Measurements from ENCODE around the gene TM9SF1. TPM values are rescaled to one million over a fixed set of nuclear protein-coding genes. Genes with fewer than 3 reads are reported as not detected.

Gene TM9SF1
- total RNA-seq, 1 experiment from 2014 or later, result 41.9 TPM

DNA sequence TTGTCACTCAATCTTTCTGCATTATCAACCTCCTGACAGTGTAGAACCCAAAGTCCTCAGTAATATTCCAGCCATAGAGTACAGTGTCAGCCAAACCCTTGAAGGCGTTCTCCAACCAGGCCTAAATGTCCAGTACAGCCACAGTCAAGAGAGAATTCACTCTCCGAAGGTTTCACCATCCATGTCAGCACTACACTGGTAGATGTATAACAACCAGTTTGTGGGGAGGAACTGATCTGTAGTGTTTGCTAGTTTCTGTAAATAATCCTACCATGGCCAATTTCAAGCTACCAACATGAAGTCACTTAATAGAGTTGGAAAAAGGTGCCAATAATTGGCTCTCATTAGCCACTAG is 21.1 kb upstream of the TM9SF1 start:
- peaks cover 12% of the 10 kb centered on the region for H3K4me1 ChIP-seq
- POLR2A ChIA-PET, result interaction anchor here (0.8 to 1.0 kb wide), 2 partner anchors 21 to 26 kb away, joined by 7 to 16 read pairs; partner anchors contain the start of genes TINF2 and TM9SF1
- no peaks in the 10 kb centered on the region for H3K27me3 Mint-ChIP-seq (ENCODE audit: insufficient read depth, unreplicated experiment)
- intact Hi-C loops (cut with micrococcal nuclease; ENCODE audit: unreplicated experiment), result loop anchor here (1.0 kb wide), 3 partner anchors 16 to 81 kb away; partner anchors contain the start of genes GMPR2, NEDD8 and TINF2
- BruUV-seq (replicated peaks), result no TSS peak
- peak overlapping the region; percentile 70; the same call in 1 of the 2 replicates for H3K4me3 ChIP-seq (ENCODE audit: low read depth, low read length)
- H3K27me3 ChIP-seq (replicated peaks; ENCODE audit: control insufficient read depth, insufficient read depth, low read length), result no peaks in the 10 kb centered on the region
- H3K9me3 Mint-ChIP-seq (ENCODE audit: unreplicated experiment), result no peaks in the 10 kb centered on the region
- TF ChIP-seq CTCF (IDR thresholded peaks at IDR 0.05; ENCODE audit: insufficient read depth in 1 of 2, low read depth in 1 of 2, low read length in 1 of 2, severe bottlenecking in 1 of 2, unreplicated experiment in 1 of 2), result no peak
- CTCF ChIA-PET, result interaction anchor here (0.8 to 1.4 kb wide), 6 partner anchors 21 to 116 kb away, joined by 3 to 9 read pairs (median 4); partner anchors contain the start of genes IRF9, TINF2 and TM9SF1
- peak overlapping the region; percentile 88 for H3K27ac Mint-ChIP-seq (ENCODE audit: unreplicated experiment)
- no peak for DNase-seq
- peak overlapping the region; percentile 87 for H3K4me3 Mint-ChIP-seq (ENCODE audit: unreplicated experiment)
- no peaks in the 10 kb centered on the region; the same call in none of the 2 replicates for H3K36me3 ChIP-seq (ENCODE audit: control insufficient read depth, insufficient read depth, low read length)
- no peaks in the 10 kb centered on the region for H3K9me3 ChIP-seq
- H3K4me1 Mint-ChIP-seq (ENCODE audit: low read depth, unreplicated experiment), result peaks cover 13% of the 10 kb centered on the region
- H3K36me3 Mint-ChIP-seq (ENCODE audit: insufficient read depth, unreplicated experiment), result peaks cover 54% of the 10 kb centered on the region

DNA sequence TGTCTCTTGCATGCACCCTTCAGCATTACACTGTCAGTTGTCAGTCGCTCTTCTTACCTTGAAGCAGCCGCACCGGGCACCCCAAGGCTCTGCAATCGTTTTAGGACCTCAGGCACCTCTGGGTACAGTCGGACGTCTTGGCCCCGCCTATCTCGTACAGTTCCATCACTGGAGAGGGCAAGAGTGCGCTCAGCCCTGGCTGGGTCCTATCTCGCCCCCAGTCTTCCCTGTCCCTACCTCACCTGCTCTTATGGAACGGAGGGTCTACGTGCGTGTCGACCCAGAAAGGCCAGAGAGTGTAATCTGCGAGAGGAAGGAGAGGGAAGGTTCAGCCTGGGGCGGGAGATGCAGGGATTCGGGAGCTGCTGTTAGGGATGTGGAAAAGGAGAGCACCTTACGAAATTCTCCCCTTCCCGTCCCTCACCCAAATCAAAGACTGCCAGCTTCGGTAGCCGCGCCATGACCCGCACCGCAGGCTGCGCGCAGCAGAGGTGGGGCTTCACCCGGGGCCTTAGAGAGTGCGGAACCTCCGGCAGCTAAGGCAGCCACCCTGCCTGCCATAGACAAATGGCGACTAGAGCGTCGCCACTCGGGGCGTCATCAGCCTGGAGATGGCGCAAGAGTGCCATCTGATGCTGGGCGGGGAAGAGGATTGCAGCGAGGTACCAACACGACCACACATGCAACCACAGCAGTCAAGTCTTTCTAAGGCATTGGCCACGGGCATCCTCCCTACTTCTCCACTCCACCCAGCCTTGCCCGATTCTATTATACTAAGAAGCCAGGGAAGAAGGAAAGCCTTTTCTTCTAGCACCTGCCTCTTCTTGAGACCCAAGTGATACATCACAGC is 20.5 kb upstream of the TM9SF1 start, which contains the start of gene MDP1:
Gene MDP1, minus strand, starts transcription at position 572 of the 850 bp plus-strand sequence. Its CDS starts 111 bp downstream, at position 461.
- H3K4me3 ChIP-seq (ENCODE audit: low read depth, low read length), result peak within 1 kb of the TSS; percentile 70
- ChIA-PET POLR2A (interaction anchor here (0.8 to 1.0 kb wide), 2 partner anchors 20 to 27 kb away, joined by 7 to 16 read pairs; partner anchors contain the start of genes TINF2 and TM9SF1), CTCF (interaction anchor here (0.8 to 1.4 kb wide), 6 partner anchors 20 to 116 kb away, joined by 3 to 9 read pairs (median 4); partner anchors contain the start of genes IRF9, TINF2 and TM9SF1)
- peaks cover 12% of the 10 kb centered on the region for H3K4me1 ChIP-seq
- no peaks in the 10 kb centered on the region for H3K9me3 ChIP-seq
- Mint-ChIP-seq H3K9me3 (ENCODE audit: unreplicated experiment) (no peaks in the 10 kb centered on the region), H3K27ac (ENCODE audit: unreplicated experiment) (peak within 1 kb of the TSS; percentile 88), H3K36me3 (ENCODE audit: insufficient read depth, unreplicated experiment) (peaks cover 56% of the 10 kb centered on the region), H3K4me3 (ENCODE audit: unreplicated experiment) (peak within 1 kb of the TSS; percentile 87), H3K27me3 (ENCODE audit: insufficient read depth, unreplicated experiment) (no peaks in the 10 kb centered on the region), H3K4me1 (ENCODE audit: low read depth, unreplicated experiment) (peaks cover 13% of the 10 kb centered on the region)
- peak; percentile 82 to 85 for DNase-seq
- no peaks in the 10 kb centered on the region; the same call in none of the 2 replicates for H3K36me3 ChIP-seq (ENCODE audit: control insufficient read depth, insufficient read depth, low read length)
- TF ChIP-seq CTCF (IDR thresholded peaks at IDR 0.05; ENCODE audit: insufficient read depth in 1 of 2, low read depth in 1 of 2, low read length in 1 of 2, severe bottlenecking in 1 of 2, unreplicated experiment in 1 of 2), result peak; percentile 13 to 75
- TSS peak; percentile 6 for BruUV-seq (replicated peaks)
- no peaks in the 10 kb centered on the region for H3K27me3 ChIP-seq (replicated peaks; ENCODE audit: control insufficient read depth, insufficient read depth, low read length)
- intact Hi-C loops (cut with micrococcal nuclease; ENCODE audit: unreplicated experiment), result loop anchor here (1.0 kb wide), 3 partner anchors 17 to 82 kb away; partner anchors contain the start of genes GMPR2, NEDD8 and TINF2

All from Caco-2 (cell line).